ENCODE data around the gene TMEM266. TPM values are rescaled to one million over a fixed set of nuclear protein-coding genes. Genes with fewer than 3 reads are reported as not detected.

Gene TMEM266
- total and polyA plus RNA-seq, 2 of the 4 experiments (the other 2 are of a cell fraction), result not detected

GRCh38 chr15:76117181-76117580 is 57.4 kb downstream of the TMEM266 start:
- H4K91ac ChIP-seq (ENCODE audit: insufficient read depth, low read depth, low read length), result no peak overlapping the region
- H3K9ac ChIP-seq (ENCODE audit: low read depth, low read length), result no peak overlapping the region
- H4K8ac ChIP-seq (ENCODE audit: low read depth in 2 of 2, low read length in 2 of 2), result no peak overlapping the region
- no peaks in the 10 kb centered on the region for H3K9me3 ChIP-seq (ENCODE audit: control insufficient read depth, insufficient read depth, low read length)
- DNase-seq (no peak), ATAC-seq (ENCODE audit: low read depth) (no peak)
- H2BK5ac ChIP-seq (ENCODE audit: low read depth, low read length, poor library complexity, severe bottlenecking), result no peak overlapping the region
- H3K4me3 ChIP-seq (ENCODE audit: insufficient read depth, low read depth, low read length), result no peak overlapping the region
- H3K9me1 ChIP-seq (ENCODE audit: insufficient read depth, low read length), result no peaks in the 10 kb centered on the region
- ChIA-PET CTCF (no interaction called here), POLR2A (ENCODE audit: unreplicated experiment) (no interaction called here)
- H2AFZ ChIP-seq (replicated peaks; ENCODE audit: low read length, poor library complexity), result no peak overlapping the region
- no peak overlapping the region for H3K14ac ChIP-seq (replicated peaks; ENCODE audit: low read depth, low read length)
- H2BK20ac ChIP-seq (ENCODE audit: low read depth, low read length), result no peak overlapping the region
- H3K36me3 ChIP-seq (ENCODE audit: control insufficient read depth, insufficient read depth, low read length), result no peaks in the 10 kb centered on the region
- in situ Hi-C loops (cut with MboI; ENCODE audit: low sequenced_read_pairs), result no loop called here
- H3K4me2 ChIP-seq (ENCODE audit: low read depth, low read length), result no peak overlapping the region
- no peak for TF ChIP-seq RCOR1 (IDR thresholded peaks at IDR 0.05; ENCODE audit: insufficient replicate concordance, low read length)
- TF ChIP-seq CTCF (conservative IDR thresholded peaks at IDR 0.05; ENCODE audit: low read depth, low read length), result no peak
- no peak for TF ChIP-seq RFX5 (IDR thresholded peaks at IDR 0.05; ENCODE audit: low read depth, low read length)
- TF ChIP-seq CEBPB (IDR thresholded peaks at IDR 0.05; ENCODE audit: low read depth, low read length), result no peak
- TF ChIP-seq MAZ (IDR thresholded peaks at IDR 0.05; ENCODE audit: borderline replicate concordance, low read depth, low read length), result no peak
- TF ChIP-seq BHLHE40 (IDR thresholded peaks at IDR 0.05; ENCODE audit: low read depth, low read length), result no peak
- TF ChIP-seq NFE2L2 (IDR thresholded peaks at IDR 0.05; ENCODE audit: low read depth, low read length), result no peak
- TF ChIP-seq RAD21 (IDR thresholded peaks at IDR 0.05; ENCODE audit: low read length), result no peak
- no peak for TF ChIP-seq USF2 (IDR thresholded peaks at IDR 0.05; ENCODE audit: low read depth, low read length)
- no peak for TF ChIP-seq CHD1 (IDR thresholded peaks at IDR 0.05; ENCODE audit: low read depth, low read length)
- no peak for TF ChIP-seq ELK1 (IDR thresholded peaks at IDR 0.05; ENCODE audit: borderline replicate concordance, low read depth, low read length)
- TF ChIP-seq FOS (IDR thresholded peaks at IDR 0.05; ENCODE audit: low read depth, low read length), result no peak
- TF ChIP-seq POLR2A (IDR thresholded peaks at IDR 0.05; ENCODE audit: low read depth, low read length), result no peak
- TF ChIP-seq MXI1 (IDR thresholded peaks at IDR 0.05; ENCODE audit: borderline replicate concordance, low read depth, low read length), result no peak
- no peak for TF ChIP-seq MAFK (IDR thresholded peaks at IDR 0.05; ENCODE audit: low read depth, low read length)
- TF ChIP-seq SMC3 (IDR thresholded peaks at IDR 0.05; ENCODE audit: low read depth, low read length), result no peak
- H3K56ac ChIP-seq (ENCODE audit: extremely low read depth, insufficient read depth, low read length), result no peak overlapping the region
- no peak overlapping the region for H3K18ac ChIP-seq (ENCODE audit: low read depth, low read length)
- H2AK5ac ChIP-seq (ENCODE audit: low read depth, low read length), result no peak overlapping the region
- peaks cover 30% of the 10 kb centered on the region for H3K27me3 ChIP-seq (ENCODE audit: control insufficient read depth, insufficient read depth, low read length)
- no peaks in the 10 kb centered on the region for H3K79me1 ChIP-seq (ENCODE audit: low read depth in 1 of 2, low read length in 2 of 2)
- no peak overlapping the region for H3K4ac ChIP-seq (ENCODE audit: low read depth, low read length)
- H2BK120ac ChIP-seq (ENCODE audit: low read depth, low read length), result no peak overlapping the region
- H2BK15ac ChIP-seq (ENCODE audit: low read depth, low read length), result no peak overlapping the region
- H2AK9ac ChIP-seq (replicated peaks; ENCODE audit: low read depth, low read length, poor library complexity), result no peak overlapping the region
- intact Hi-C loops (cut with micrococcal nuclease), result no loop called here
- no peaks in the 10 kb centered on the region for H4K20me1 ChIP-seq (ENCODE audit: insufficient read depth, low read length)
- no peaks in the 10 kb centered on the region for H3K4me1 ChIP-seq (ENCODE audit: control insufficient read depth, insufficient read depth, low read length)
- H4K5ac ChIP-seq (ENCODE audit: low read depth, low read length), result no peak overlapping the region
- dilution Hi-C loops (cut with HindIII; ENCODE audit: low sequenced_read_pairs, unreplicated experiment), result no loop called here
- H3K27ac ChIP-seq (ENCODE audit: insufficient read depth, low read length), result no peak overlapping the region
- no peak overlapping the region for H3K23ac ChIP-seq (ENCODE audit: low read depth, low read length)
- WGBS, 2 experiments (ENCODE audit: extremely low coverage in 2 of 2, insufficient read length in 1 of 2), result 67% methylated on average over 3 of the region's 9 CpGs; no CpG with 5 or more reads in 1 of the 2 experiments
- BruUV-seq (replicated peaks), result no TSS peak
